Duodenal mucosa (tissue), 2 donors: ENCODE measurements around the gene PDCD1LG2.

Experiments
- H3K27ac ChIP-seq: one replicate; pipeline ENCODE4 v1.7.0; 2013; ENCODE audit warnings: low read depth, low read length
- H3K27me3 ChIP-seq, 2 donors: one replicate each; pipeline ENCODE4 v1.7.0; 2013; ENCODE audit warnings: low read length in 2 of 2, control low read depth in 1 of 2; ENCODE audit not compliant: insufficient read depth in 2 of 2, control insufficient read depth in 1 of 2
- H3K36me3 ChIP-seq, 2 donors: one replicate each; pipeline ENCODE4 v1.7.0; 2013; ENCODE audit warnings: low read length in 2 of 2, control low read depth in 1 of 2; ENCODE audit not compliant: insufficient read depth in 2 of 2, control insufficient read depth in 1 of 2
- H3K4me1 ChIP-seq, 2 donors: one replicate each; pipeline ENCODE4 v1.7.0; 2013; ENCODE audit warnings: low read length in 2 of 2, control low read depth in 1 of 2; ENCODE audit not compliant: insufficient read depth in 2 of 2, control insufficient read depth in 1 of 2
- H3K4me3 ChIP-seq, 2 donors: one replicate each; pipeline ENCODE4 v1.7.0; 2013; ENCODE audit warnings: low read length in 2 of 2, low read depth in 1 of 2
- H3K9ac ChIP-seq, 2 donors: one replicate each; pipeline ENCODE4 v1.7.0; 2013; ENCODE audit warnings: low read length in 2 of 2, low read depth in 1 of 2
- H3K9me3 ChIP-seq, 2 donors: one replicate each; pipeline ENCODE4 v1.7.0; 2013; ENCODE audit warnings: low read length in 2 of 2, control low read depth in 1 of 2; ENCODE audit not compliant: control insufficient read depth in 1 of 2

PDCD1LG2 gene

GRCh38 chr9:5554254-5554653, 43.9 kb downstream of the PDCD1LG2 start:
- H3K4me3 ChIP-seq, result no peak overlapping the region
- H3K36me3 ChIP-seq, result no peaks in the 10 kb centered on the region
- no peaks in the 10 kb centered on the region for H3K9me3 ChIP-seq
- H3K4me1 ChIP-seq, result no peaks in the 10 kb centered on the region
- H3K27ac ChIP-seq, result no peak overlapping the region
- H3K27me3 ChIP-seq, result no peaks in the 10 kb centered on the region
- no peak overlapping the region for H3K9ac ChIP-seq

- H3K4me3 ChIP-seq, result no peak overlapping the region
- H3K4me1 ChIP-seq, result no peaks in the 10 kb centered on the region
- no peak overlapping the region for H3K27ac ChIP-seq
- H3K9me3 ChIP-seq, result no peaks in the 10 kb centered on the region
- no peak overlapping the region for H3K9ac ChIP-seq
- H3K27me3 ChIP-seq, result no peaks in the 10 kb centered on the region
- no peaks in the 10 kb centered on the region for H3K36me3 ChIP-seq
Observed at GRCh38 chr9:5556101-5556705, 45.9 kb downstream of the PDCD1LG2 start.

- H3K27me3 ChIP-seq, result no peaks in the 10 kb centered on the region
- no peaks in the 10 kb centered on the region for H3K4me1 ChIP-seq
- no peak overlapping the region for H3K9ac ChIP-seq
- H3K27ac ChIP-seq, result no peak overlapping the region
- H3K4me3 ChIP-seq, result no peak overlapping the region
- no peaks in the 10 kb centered on the region for H3K9me3 ChIP-seq
- H3K36me3 ChIP-seq, result no peaks in the 10 kb centered on the region
Observed at GRCh38 chr9:5557606-5558587, 47.6 kb downstream of the PDCD1LG2 start.

- Histone ChIP-seq H3K27ac (no peak overlapping the region), H3K36me3 (no peaks in the 10 kb centered on the region), H3K4me3 (no peak overlapping the region), H3K9ac (no peak overlapping the region), H3K4me1 (no peaks in the 10 kb centered on the region), H3K27me3 (no peaks in the 10 kb centered on the region), H3K9me3 (no peaks in the 10 kb centered on the region)
Observed at GRCh38 chr9:5559659-5560058, 49.3 kb downstream of the PDCD1LG2 start.

- no peak overlapping the region for H3K9ac ChIP-seq
- no peaks in the 10 kb centered on the region for H3K4me1 ChIP-seq
- no peak overlapping the region for H3K27ac ChIP-seq
Observed at GRCh38 chr9:5560443-5561100, 50.2 kb downstream of the PDCD1LG2 start.

GRCh38 chr9:5561828-5562488, 51.6 kb downstream of the PDCD1LG2 start:
- no peak overlapping the region for H3K4me3 ChIP-seq
- H3K27me3 ChIP-seq, result no peaks in the 10 kb centered on the region
- no peaks in the 10 kb centered on the region for H3K36me3 ChIP-seq
- no peak overlapping the region for H3K27ac ChIP-seq
- H3K4me1 ChIP-seq, result no peaks in the 10 kb centered on the region
- no peak overlapping the region for H3K9ac ChIP-seq
- H3K9me3 ChIP-seq, result no peaks in the 10 kb centered on the region

More at GRCh38 chr9:5560443-5561100, 50.2 kb downstream of the PDCD1LG2 start:
- Histone ChIP-seq H3K9me3 (no peaks in the 10 kb centered on the region), H3K27me3 (no peaks in the 10 kb centered on the region), H3K36me3 (no peaks in the 10 kb centered on the region), H3K4me3 (no peak overlapping the region)

- H3K4me3 ChIP-seq, result no peak overlapping the region
Observed at GRCh38 chr9:5562806-5563416, 52.6 kb downstream of the PDCD1LG2 start.

GRCh38 chr9:5563417-5563815, 53.1 kb downstream of the PDCD1LG2 start:
- Histone ChIP-seq H3K9me3 (no peaks in the 10 kb centered on the region), H3K36me3 (no peaks in the 10 kb centered on the region), H3K4me3 (no peak overlapping the region), H3K27ac (no peak overlapping the region), H3K9ac (no peak overlapping the region), H3K27me3 (no peaks in the 10 kb centered on the region), H3K4me1 (no peaks in the 10 kb centered on the region)

More at GRCh38 chr9:5562806-5563416, 52.6 kb downstream of the PDCD1LG2 start:
- Histone ChIP-seq H3K9me3 (no peaks in the 10 kb centered on the region), H3K9ac (no peak overlapping the region), H3K27me3 (no peaks in the 10 kb centered on the region), H3K4me1 (no peaks in the 10 kb centered on the region), H3K27ac (no peak overlapping the region), H3K36me3 (no peaks in the 10 kb centered on the region)

GRCh38 chr9:5563886-5564285, 53.6 kb downstream of the PDCD1LG2 start:
- H3K4me3 ChIP-seq, result no peak overlapping the region
- peaks cover 0 to 2% of the 10 kb centered on the region in 2 donors for H3K4me1 ChIP-seq
- H3K9ac ChIP-seq, result no peak overlapping the region
- no peaks in the 10 kb centered on the region for H3K36me3 ChIP-seq
- H3K9me3 ChIP-seq, result no peaks in the 10 kb centered on the region
- no peak overlapping the region for H3K27ac ChIP-seq
- H3K27me3 ChIP-seq, result no peaks in the 10 kb centered on the region
